Testis (tissue), 2 donors: ENCODE results near the gene EXOC4.

Experiments
- POLR2A ChIP-seq: fragments of 450-650 bp; IDR thresholded peaks from one replicate; pipeline ENCODE4 v1.6.1; 2017; ENCODE audit warnings: antibody characterized with exemption, mild to moderate bottlenecking, moderate library complexity
- TF ChIP-seq, protein P1 (sequence below), 3 experiments: fragments of 450-650 bp in 2 of 3; fragments of 200-600 bp in 1 of 3; sonication (generic) in 1 of 3; IDR thresholded peaks; one replicate each; pipeline ENCODE4 v1.5.1; 2016 to 2019; ENCODE audit warnings: antibody characterized with exemption in 3 of 3, mild to moderate bottlenecking in 2 of 3, moderate library complexity in 1 of 3

DNA sequence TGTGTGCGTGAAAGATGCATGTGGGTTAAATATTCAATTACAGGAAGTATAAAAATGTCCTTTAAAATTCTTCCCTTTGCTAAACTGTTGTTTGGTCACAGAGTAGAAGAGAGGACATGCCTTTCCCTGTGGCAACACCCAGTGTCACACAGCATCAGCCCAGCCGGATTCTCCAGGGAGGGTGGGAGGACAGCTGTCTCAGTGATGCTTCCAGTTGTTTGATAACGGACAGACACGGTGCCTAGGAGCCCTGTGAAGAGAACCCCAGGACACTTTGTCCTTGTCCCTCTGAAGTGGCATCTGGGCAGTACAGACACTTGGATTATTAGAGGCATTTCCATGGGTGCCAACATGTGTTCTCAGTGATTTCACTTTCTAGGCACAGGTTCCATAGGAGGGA is 567.7 kb downstream of the EXOC4 start:
- TF ChIP-seq, protein P1, sequence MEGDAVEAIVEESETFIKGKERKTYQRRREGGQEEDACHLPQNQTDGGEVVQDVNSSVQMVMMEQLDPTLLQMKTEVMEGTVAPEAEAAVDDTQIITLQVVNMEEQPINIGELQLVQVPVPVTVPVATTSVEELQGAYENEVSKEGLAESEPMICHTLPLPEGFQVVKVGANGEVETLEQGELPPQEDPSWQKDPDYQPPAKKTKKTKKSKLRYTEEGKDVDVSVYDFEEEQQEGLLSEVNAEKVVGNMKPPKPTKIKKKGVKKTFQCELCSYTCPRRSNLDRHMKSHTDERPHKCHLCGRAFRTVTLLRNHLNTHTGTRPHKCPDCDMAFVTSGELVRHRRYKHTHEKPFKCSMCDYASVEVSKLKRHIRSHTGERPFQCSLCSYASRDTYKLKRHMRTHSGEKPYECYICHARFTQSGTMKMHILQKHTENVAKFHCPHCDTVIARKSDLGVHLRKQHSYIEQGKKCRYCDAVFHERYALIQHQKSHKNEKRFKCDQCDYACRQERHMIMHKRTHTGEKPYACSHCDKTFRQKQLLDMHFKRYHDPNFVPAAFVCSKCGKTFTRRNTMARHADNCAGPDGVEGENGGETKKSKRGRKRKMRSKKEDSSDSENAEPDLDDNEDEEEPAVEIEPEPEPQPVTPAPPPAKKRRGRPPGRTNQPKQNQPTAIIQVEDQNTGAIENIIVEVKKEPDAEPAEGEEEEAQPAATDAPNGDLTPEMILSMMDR (IDR thresholded peaks at IDR 0.05), result no peak
- TF ChIP-seq POLR2A, result no peak
